Right lung (tissue), 5 donors: Measurements from ENCODE around the gene AKAP12. TPM values are rescaled to one million over a fixed set of nuclear protein-coding genes. Genes with fewer than 3 reads are reported as not detected.

Source experiments
- DNase-seq, 2 donors: peaks; one replicate each; pipeline ENCODE4 v3.0.0-alpha.2; 2013
- polyA plus RNA-seq, 5 donors: library from polyadenylated mRNA; unstranded; fragments of 120-200 nt; gene quantifications; one replicate each; pipeline versions ENCODE4 v1.2.1 to v1.2.3, GENCODE V29; 2013; ENCODE audit warnings: inconsistent platforms in 1 of 5, low replicate concordance in 1 of 5; ENCODE audit not compliant: insufficient read length in 5 of 5, insufficient read depth in 1 of 5

AKAP12 gene
- polyA plus RNA-seq, 5 donors: 67.4 to 113 (median 109) TPM

- DNase-seq: no peak
Measured at GRCh38 chr6:151402228-151402627, 162.5 kb downstream of the AKAP12 start.

- DNase-seq: no peak
Measured at GRCh38 chr6:151403919-151404308, 164.1 kb downstream of the AKAP12 start.

Other genes with a start within 250 kb of the AKAP12 start
- gene ZBTB2, start 151.6 kb downstream of the AKAP12 start, polyA plus RNA-seq: 10 to 100 TPM; 15.2 to 18.3 (median 16.7) TPM
- 10 to 100 TPM; 24.5 to 30.0 (median 27.6) TPM for gene RMND1, start 212.2 kb downstream of the AKAP12 start, polyA plus RNA-seq